Liver (tissue), 9 donors: Measurements from ENCODE around the gene PLXNB2. TPM values are rescaled to one million over a fixed set of nuclear protein-coding genes. Genes with fewer than 3 reads are reported as not detected.

Experiments
- DNase-seq: peaks from one replicate; pipeline ENCODE4 v3.0.0-alpha.2; 2017; ENCODE audit warnings: low spot score
- H3K27ac ChIP-seq, 2 donors: one replicate each; pipeline ENCODE4 v1.7.0; 2013; ENCODE audit warnings: inconsistent platforms in 2 of 2, low read length in 2 of 2, control low read depth in 1 of 2, low read depth in 1 of 2, mild to moderate bottlenecking in 1 of 2
- H3K27me3 ChIP-seq, 4 donors: one replicate each; pipeline versions ENCODE4 v1.6.1 to v1.7.0; 2013; ENCODE audit warnings: low read length in 3 of 4, inconsistent platforms in 1 of 4, mild to moderate bottlenecking in 1 of 4, moderate library complexity in 1 of 4; ENCODE audit not compliant: control insufficient read depth in 4 of 4, insufficient read depth in 4 of 4
- H3K36me3 ChIP-seq, 4 donors: one replicate each; pipeline versions ENCODE4 v1.6.1 to v1.7.0; 2013; ENCODE audit warnings: low read length in 3 of 4, mild to moderate bottlenecking in 3 of 4, low read depth in 1 of 4, moderate library complexity in 1 of 4; ENCODE audit not compliant: control insufficient read depth in 4 of 4, insufficient read depth in 3 of 4
- H3K4me1 ChIP-seq, 4 donors: one replicate each; pipeline versions ENCODE4 v1.6.1 to v1.7.0; 2013; ENCODE audit warnings: low read length in 3 of 4, mild to moderate bottlenecking in 3 of 4, moderate library complexity in 1 of 4; ENCODE audit not compliant: control insufficient read depth in 4 of 4, insufficient read depth in 4 of 4
- H3K4me3 ChIP-seq, 3 donors: one replicate each; pipeline versions ENCODE4 v1.6.1 to v1.7.0; 2013; ENCODE audit warnings: low read length in 3 of 3, control low read depth in 1 of 3, low read depth in 1 of 3, mild to moderate bottlenecking in 1 of 3
- H3K9ac ChIP-seq, 2 donors: one replicate each; pipeline ENCODE4 v1.7.0; 2013; ENCODE audit warnings: low read length in 2 of 2, mild to moderate bottlenecking in 2 of 2, moderate library complexity in 2 of 2, control low read depth in 1 of 2, low read depth in 1 of 2
- H3K9me3 ChIP-seq, 4 donors: one replicate each; pipeline versions ENCODE4 v1.6.1 to v1.7.0; 2013; ENCODE audit warnings: low read length in 3 of 4; ENCODE audit not compliant: control insufficient read depth in 4 of 4
- ATF3 ChIP-seq: IDR thresholded peaks from 2 replicates; pipeline ENCODE4 v1.6.1; 2016; ENCODE audit warnings: antibody characterized with exemption
- EGR1 ChIP-seq, 2 donors: IDR thresholded peaks; 2 replicates each; pipeline ENCODE4 v1.6.1; 2016 to 2018; ENCODE audit warnings: antibody characterized with exemption in 2 of 2, low read depth in 2 of 2
- FOXA1 ChIP-seq: IDR thresholded peaks from 2 replicates; pipeline ENCODE4 v1.6.1; 2016; ENCODE audit warnings: antibody characterized with exemption
- FOXA2 ChIP-seq: IDR thresholded peaks from 2 replicates; pipeline ENCODE4 v1.6.1; 2016; ENCODE audit warnings: antibody characterized with exemption
- GABPA ChIP-seq, 2 donors: IDR thresholded peaks in 1 of 2; conservative IDR thresholded peaks in 1 of 2; 2 replicates each; pipeline ENCODE4 v1.6.1; 2016; ENCODE audit warnings: antibody characterized with exemption in 2 of 2, mild to moderate bottlenecking in 1 of 2, moderate library complexity in 1 of 2
- HNF4A ChIP-seq, 2 donors: conservative IDR thresholded peaks; 2 replicates each; pipeline ENCODE4 v1.6.1; 2016; ENCODE audit warnings: antibody characterized with exemption in 2 of 2, mild to moderate bottlenecking in 2 of 2
- JUND ChIP-seq, 2 donors: IDR thresholded peaks; 2 replicates each; pipeline ENCODE4 v1.6.1; 2016; ENCODE audit warnings: antibody characterized with exemption in 2 of 2
- NR2F2 ChIP-seq: IDR thresholded peaks from 2 replicates; pipeline ENCODE4 v1.6.1; 2016; ENCODE audit warnings: antibody characterized with exemption
- RAD21 ChIP-seq, 2 donors: IDR thresholded peaks; 2 replicates each; pipeline ENCODE4 v1.6.1; 2016; ENCODE audit warnings: antibody characterized with exemption in 2 of 2, mild to moderate bottlenecking in 2 of 2
- RXRA ChIP-seq, 2 donors: IDR thresholded peaks; 2 replicates each; pipeline ENCODE4 v1.6.1; 2017 to 2018; ENCODE audit warnings: antibody characterized with exemption in 2 of 2, mild to moderate bottlenecking in 1 of 2
- SP1 ChIP-seq: IDR thresholded peaks from 2 replicates; pipeline ENCODE4 v1.6.1; 2018; ENCODE audit warnings: antibody characterized with exemption, mild to moderate bottlenecking
- TAF1 ChIP-seq: conservative IDR thresholded peaks from 2 replicates; pipeline ENCODE4 v1.6.1; 2016; ENCODE audit warnings: antibody characterized with exemption, mild to moderate bottlenecking
- YY1 ChIP-seq: IDR thresholded peaks from 2 replicates; pipeline ENCODE4 v1.6.1; 2016; ENCODE audit warnings: antibody characterized with exemption, mild to moderate bottlenecking
- ZBTB33 ChIP-seq: IDR thresholded peaks from 2 replicates; pipeline ENCODE4 v1.6.1; 2016; ENCODE audit warnings: antibody characterized with exemption
- WGBS: extraction: QIAGEN DNeasy Blood & Tissue Kit; methylation state at CpG from one replicate; pipeline ENCODE4 v1.1.7; 2013; 5-methylcytosine and 5-hydroxymethylcytosine counted together
- polyA plus RNA-seq, 2 donors: library from polyadenylated mRNA; stranded (reverse) in 1 of 2; unstranded in 1 of 2; fragments of 200-250 nt in 1 of 2; fragments of >200 nt in 1 of 2; fragmentation: Nextera tagmentation in 1 of 2; extraction: Ambion mirVana in 1 of 2; gene quantifications; one replicate each; pipeline versions ENCODE4 v1.2.1 to v1.2.3, GENCODE V29; 2013 to 2015
- total RNA-seq, 2 donors: library from RNA; depleted of rRNA; stranded (reverse); fragments of >200 nt; gene quantifications; one replicate each; pipeline ENCODE4 v1.2.3, GENCODE V29; 2014
- TF ChIP-seq, protein P1 (sequence below): IDR thresholded peaks from 2 replicates; pipeline ENCODE4 v1.6.1; 2016; ENCODE audit warnings: antibody characterized with exemption, mild to moderate bottlenecking
- TF ChIP-seq, protein P2 (sequence below): IDR thresholded peaks from 2 replicates; pipeline ENCODE4 v1.6.1; 2016; ENCODE audit warnings: antibody characterized with exemption
- TF ChIP-seq, protein P3 (sequence below): fragments of 150-350 bp; IDR thresholded peaks from 2 replicates; pipeline ENCODE4 v1.5.1; 2017; ENCODE audit warnings: improper control_type of control experiment, low read depth, low read length; ENCODE audit not compliant: missing input control
- donor health status: healthy.
- donor health status: healthy.
- donor health status: healthy.
- donor health status: healthy.
- donor health status: healthy.

Gene PLXNB2
- total and polyA plus RNA-seq, 4 donors: 28.8 to 95.7 (median 73.9) TPM

- Histone ChIP-seq H3K36me3 (no peaks in the 10 kb centered on the region), H3K9me3 (no peaks in the 10 kb centered on the region), H3K27ac (no peak overlapping the region), H3K27me3 (no peaks in the 10 kb centered on the region), H3K4me3 (no peak overlapping the region), H3K4me1 (no peaks in the 10 kb centered on the region), H3K9ac (no peak overlapping the region)
- no peak for DNase-seq
- WGBS: 90% methylated on average over 8 of the region's 8 CpGs
- TF ChIP-seq, protein P1, sequence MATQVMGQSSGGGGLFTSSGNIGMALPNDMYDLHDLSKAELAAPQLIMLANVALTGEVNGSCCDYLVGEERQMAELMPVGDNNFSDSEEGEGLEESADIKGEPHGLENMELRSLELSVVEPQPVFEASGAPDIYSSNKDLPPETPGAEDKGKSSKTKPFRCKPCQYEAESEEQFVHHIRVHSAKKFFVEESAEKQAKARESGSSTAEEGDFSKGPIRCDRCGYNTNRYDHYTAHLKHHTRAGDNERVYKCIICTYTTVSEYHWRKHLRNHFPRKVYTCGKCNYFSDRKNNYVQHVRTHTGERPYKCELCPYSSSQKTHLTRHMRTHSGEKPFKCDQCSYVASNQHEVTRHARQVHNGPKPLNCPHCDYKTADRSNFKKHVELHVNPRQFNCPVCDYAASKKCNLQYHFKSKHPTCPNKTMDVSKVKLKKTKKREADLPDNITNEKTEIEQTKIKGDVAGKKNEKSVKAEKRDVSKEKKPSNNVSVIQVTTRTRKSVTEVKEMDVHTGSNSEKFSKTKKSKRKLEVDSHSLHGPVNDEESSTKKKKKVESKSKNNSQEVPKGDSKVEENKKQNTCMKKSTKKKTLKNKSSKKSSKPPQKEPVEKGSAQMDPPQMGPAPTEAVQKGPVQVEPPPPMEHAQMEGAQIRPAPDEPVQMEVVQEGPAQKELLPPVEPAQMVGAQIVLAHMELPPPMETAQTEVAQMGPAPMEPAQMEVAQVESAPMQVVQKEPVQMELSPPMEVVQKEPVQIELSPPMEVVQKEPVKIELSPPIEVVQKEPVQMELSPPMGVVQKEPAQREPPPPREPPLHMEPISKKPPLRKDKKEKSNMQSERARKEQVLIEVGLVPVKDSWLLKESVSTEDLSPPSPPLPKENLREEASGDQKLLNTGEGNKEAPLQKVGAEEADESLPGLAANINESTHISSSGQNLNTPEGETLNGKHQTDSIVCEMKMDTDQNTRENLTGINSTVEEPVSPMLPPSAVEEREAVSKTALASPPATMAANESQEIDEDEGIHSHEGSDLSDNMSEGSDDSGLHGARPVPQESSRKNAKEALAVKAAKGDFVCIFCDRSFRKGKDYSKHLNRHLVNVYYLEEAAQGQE: no peak
- no peak for TF ChIP-seq ZBTB33
- TF ChIP-seq, protein P2, sequence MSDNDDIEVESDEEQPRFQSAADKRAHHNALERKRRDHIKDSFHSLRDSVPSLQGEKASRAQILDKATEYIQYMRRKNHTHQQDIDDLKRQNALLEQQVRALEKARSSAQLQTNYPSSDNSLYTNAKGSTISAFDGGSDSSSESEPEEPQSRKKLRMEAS: no peak
- TF ChIP-seq YY1: no peak
- no peak for TF ChIP-seq ATF3
- TF ChIP-seq EGR1 (IDR thresholded peaks at IDR 0.05; ENCODE audit: low read depth in 2 of 2): no peak
- no peak for TF ChIP-seq GABPA (IDR thresholded peaks at IDR 0.05 in 1 of 2, conservative IDR thresholded peaks at IDR 0.05 in 1 of 2)
- TF ChIP-seq NR2F2: no peak
- TF ChIP-seq FOXA1: no peak
- no peak for TF ChIP-seq RXRA (IDR thresholded peaks at IDR 0.05)
- TF ChIP-seq HNF4A (conservative IDR thresholded peaks at IDR 0.05): no peak
- TF ChIP-seq, protein P3, sequence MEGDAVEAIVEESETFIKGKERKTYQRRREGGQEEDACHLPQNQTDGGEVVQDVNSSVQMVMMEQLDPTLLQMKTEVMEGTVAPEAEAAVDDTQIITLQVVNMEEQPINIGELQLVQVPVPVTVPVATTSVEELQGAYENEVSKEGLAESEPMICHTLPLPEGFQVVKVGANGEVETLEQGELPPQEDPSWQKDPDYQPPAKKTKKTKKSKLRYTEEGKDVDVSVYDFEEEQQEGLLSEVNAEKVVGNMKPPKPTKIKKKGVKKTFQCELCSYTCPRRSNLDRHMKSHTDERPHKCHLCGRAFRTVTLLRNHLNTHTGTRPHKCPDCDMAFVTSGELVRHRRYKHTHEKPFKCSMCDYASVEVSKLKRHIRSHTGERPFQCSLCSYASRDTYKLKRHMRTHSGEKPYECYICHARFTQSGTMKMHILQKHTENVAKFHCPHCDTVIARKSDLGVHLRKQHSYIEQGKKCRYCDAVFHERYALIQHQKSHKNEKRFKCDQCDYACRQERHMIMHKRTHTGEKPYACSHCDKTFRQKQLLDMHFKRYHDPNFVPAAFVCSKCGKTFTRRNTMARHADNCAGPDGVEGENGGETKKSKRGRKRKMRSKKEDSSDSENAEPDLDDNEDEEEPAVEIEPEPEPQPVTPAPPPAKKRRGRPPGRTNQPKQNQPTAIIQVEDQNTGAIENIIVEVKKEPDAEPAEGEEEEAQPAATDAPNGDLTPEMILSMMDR: no peak
- TF ChIP-seq JUND (IDR thresholded peaks at IDR 0.05): no peak
- no peak for TF ChIP-seq SP1
- no peak for TF ChIP-seq TAF1
Measured at GRCh38 chr22:50320116-50320515, 12.7 kb upstream of the PLXNB2 start.

- no peak for TF ChIP-seq EGR1 (IDR thresholded peaks at IDR 0.05; ENCODE audit: low read depth in 2 of 2)
- TF ChIP-seq SP1: no peak
- TF ChIP-seq YY1: no peak
- TF ChIP-seq HNF4A (conservative IDR thresholded peaks at IDR 0.05): no peak
- no peak for TF ChIP-seq NR2F2
- no peak for TF ChIP-seq TAF1
- TF ChIP-seq RXRA (IDR thresholded peaks at IDR 0.05): no peak
- TF ChIP-seq FOXA1: no peak
- TF ChIP-seq JUND (IDR thresholded peaks at IDR 0.05): no peak
- TF ChIP-seq GABPA (IDR thresholded peaks at IDR 0.05 in 1 of 2, conservative IDR thresholded peaks at IDR 0.05 in 1 of 2): no peak
- no peak for TF ChIP-seq FOXA2
- no peak for TF ChIP-seq RAD21 (IDR thresholded peaks at IDR 0.05)
- TF ChIP-seq, protein P2: no peak
- no peak for TF ChIP-seq ATF3
- Histone ChIP-seq H3K9me3 (no peaks in the 10 kb centered on the region), H3K27me3 (no peaks in the 10 kb centered on the region), H3K27ac (no peak overlapping the region), H3K4me1 (no peaks in the 10 kb centered on the region), H3K36me3 (no peaks in the 10 kb centered on the region), H3K4me3 (no peak overlapping the region), H3K9ac (no peak overlapping the region)
- 93% methylated on average over 15 of the region's 15 CpGs for WGBS
- no peak for DNase-seq
Measured at GRCh38 chr22:50319503-50319951, 12.1 kb upstream of the PLXNB2 start.
